Left ventricle myocardium inferior (tissue), 1 donor: Measurements from ENCODE around the gene HDGFL1. TPM values are rescaled to one million over a fixed set of nuclear protein-coding genes. Genes with fewer than 3 reads are reported as not detected.

Experiments
- DNase-seq: peaks from one replicate; pipeline ENCODE4 v3.0.0-alpha.2; 2020
- H3K27ac ChIP-seq: fragments of 200-600 bp; replicated peaks from 2 replicates; pipeline ENCODE4 v1.8.0; 2021
- H3K27me3 ChIP-seq: fragments of 200-600 bp; 2 replicates; pipeline ENCODE4 v1.8.0; 2021; ENCODE audit warnings: low read depth
- H3K36me3 ChIP-seq: fragments of 200-600 bp; 2 replicates; pipeline ENCODE4 v1.8.0; 2021
- H3K4me1 ChIP-seq: fragments of 200-600 bp; 2 replicates; pipeline ENCODE4 v1.8.0; 2021
- H3K4me3 ChIP-seq: fragments of 200-600 bp; 2 replicates; pipeline ENCODE4 v1.8.0; 2021; ENCODE audit warnings: mild to moderate bottlenecking, moderate library complexity
- H3K9me3 ChIP-seq: fragments of 200-600 bp; replicated peaks from 2 replicates; pipeline ENCODE4 v1.8.0; 2021
- intact Hi-C: fragments of 100-400 bp; cut with micrococcal nuclease; formaldehyde crosslinking; loops from one replicate; pipeline ENCODE4 v1.11.0; 2022
- long read RNA-seq: library from polyadenylated mRNA; unstranded; transcript quantifications from one replicate; pipeline ENCODE4 v2.0.0, GENCODE V29; 2021
- total RNA-seq: library from RNA; stranded (reverse); fragmentation: NEBNext Ultra II Directional; extraction: Animal tissue kit (Norgen Biotek cat#: 25700); gene quantifications from one replicate; pipeline ENCODE4 v1.2.1, GENCODE V29; 2021
- TF ChIP-seq, protein P1 (sequence below): fragments of 200-600 bp; IDR thresholded peaks from 2 replicates; pipeline ENCODE4 v1.8.0; 2021; ENCODE audit warnings: antibody characterized with exemption, mild to moderate bottlenecking, borderline replicate concordance
- donor health status: DM: no; HTN: yes; CAD: no; lungs with severe emphysema.

HDGFL1 gene
- not detected for total RNA-seq
- long read RNA-seq = 0 reads

DNA sequence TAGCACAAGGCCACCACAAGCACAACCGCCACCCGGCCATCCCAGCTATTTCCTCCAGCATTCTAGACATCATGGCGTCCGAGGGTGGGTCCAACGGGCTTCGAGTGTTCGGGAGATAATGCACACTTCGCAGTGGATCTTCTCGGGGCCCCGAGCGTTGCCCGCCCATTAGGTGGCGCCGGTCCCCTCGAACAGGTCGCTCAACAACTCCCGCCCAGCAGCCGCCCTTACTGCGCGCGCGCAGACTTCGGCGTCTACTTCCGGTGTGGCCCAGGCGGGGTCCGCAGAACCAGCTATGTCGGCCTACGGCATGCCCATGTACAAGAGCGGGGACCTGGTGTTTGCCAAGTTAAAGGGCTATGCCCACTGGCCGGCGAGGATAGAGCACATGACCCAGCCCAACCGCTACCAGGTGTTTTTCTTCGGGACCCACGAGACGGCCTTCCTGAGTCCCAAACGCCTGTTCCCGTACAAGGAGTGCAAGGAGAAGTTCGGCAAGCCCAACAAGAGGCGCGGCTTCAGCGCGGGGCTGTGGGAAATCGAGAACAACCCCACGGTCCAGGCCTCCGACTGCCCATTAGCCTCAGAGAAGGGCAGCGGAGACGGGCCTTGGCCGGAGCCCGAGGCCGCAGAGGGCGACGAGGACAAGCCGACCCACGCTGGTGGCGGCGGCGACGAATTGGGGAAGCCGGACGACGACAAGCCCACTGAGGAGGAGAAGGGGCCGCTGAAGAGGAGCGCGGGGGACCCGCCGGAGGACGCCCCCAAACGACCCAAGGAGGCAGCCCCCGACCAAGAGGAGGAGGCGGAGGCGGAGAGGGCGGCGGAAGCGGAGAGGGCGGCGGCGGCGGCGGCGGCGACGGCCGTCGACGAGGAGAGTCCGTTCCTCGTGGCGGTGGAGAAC, at the start of gene HDGFL1:
Gene HDGFL1, plus strand, starts transcription at position 286 of the 904 bp plus-strand sequence. Its CDS starts 10 bp downstream, at position 296.
- no peak within 1 kb of the TSS for H3K4me3 ChIP-seq
- H3K9me3 ChIP-seq = no peaks in the 10 kb centered on the region
- TF ChIP-seq, protein P1, sequence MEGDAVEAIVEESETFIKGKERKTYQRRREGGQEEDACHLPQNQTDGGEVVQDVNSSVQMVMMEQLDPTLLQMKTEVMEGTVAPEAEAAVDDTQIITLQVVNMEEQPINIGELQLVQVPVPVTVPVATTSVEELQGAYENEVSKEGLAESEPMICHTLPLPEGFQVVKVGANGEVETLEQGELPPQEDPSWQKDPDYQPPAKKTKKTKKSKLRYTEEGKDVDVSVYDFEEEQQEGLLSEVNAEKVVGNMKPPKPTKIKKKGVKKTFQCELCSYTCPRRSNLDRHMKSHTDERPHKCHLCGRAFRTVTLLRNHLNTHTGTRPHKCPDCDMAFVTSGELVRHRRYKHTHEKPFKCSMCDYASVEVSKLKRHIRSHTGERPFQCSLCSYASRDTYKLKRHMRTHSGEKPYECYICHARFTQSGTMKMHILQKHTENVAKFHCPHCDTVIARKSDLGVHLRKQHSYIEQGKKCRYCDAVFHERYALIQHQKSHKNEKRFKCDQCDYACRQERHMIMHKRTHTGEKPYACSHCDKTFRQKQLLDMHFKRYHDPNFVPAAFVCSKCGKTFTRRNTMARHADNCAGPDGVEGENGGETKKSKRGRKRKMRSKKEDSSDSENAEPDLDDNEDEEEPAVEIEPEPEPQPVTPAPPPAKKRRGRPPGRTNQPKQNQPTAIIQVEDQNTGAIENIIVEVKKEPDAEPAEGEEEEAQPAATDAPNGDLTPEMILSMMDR = no peak
- no peaks in the 10 kb centered on the region for H3K4me1 ChIP-seq
- H3K27me3 ChIP-seq = no peaks in the 10 kb centered on the region
- H3K36me3 ChIP-seq = no peaks in the 10 kb centered on the region
- H3K27ac ChIP-seq = no peak within 1 kb of the TSS
- intact Hi-C loops = no loop called here
- DNase-seq = no peak

DNA sequence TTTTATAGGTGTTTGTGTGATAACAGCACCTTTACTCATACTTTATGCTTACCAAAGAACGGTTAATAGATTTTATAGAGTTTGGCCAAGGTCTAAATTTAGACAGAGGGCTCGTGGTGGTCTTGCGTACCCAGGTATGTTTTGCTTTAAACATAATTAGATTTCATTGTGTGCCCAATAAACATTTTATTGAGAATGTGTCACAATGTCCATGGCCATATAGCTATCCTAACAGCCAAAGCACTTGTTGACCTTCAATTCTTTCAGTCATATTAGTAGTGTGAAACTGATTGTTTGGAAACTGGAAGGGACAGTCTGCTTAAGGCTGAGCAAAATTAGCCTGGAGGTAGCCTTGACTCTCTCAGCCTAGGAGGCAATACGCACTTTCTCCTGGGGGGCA, 48.3 kb upstream of the HDGFL1 start:
- Histone ChIP-seq H3K36me3 (no peaks in the 10 kb centered on the region), H3K27me3 (no peaks in the 10 kb centered on the region), H3K4me3 (no peak overlapping the region), H3K9me3 (no peaks in the 10 kb centered on the region), H3K27ac (no peak overlapping the region), H3K4me1 (no peaks in the 10 kb centered on the region)
- intact Hi-C loops = no loop called here
- TF ChIP-seq, protein P1 = no peak
- DNase-seq = no peak

DNA sequence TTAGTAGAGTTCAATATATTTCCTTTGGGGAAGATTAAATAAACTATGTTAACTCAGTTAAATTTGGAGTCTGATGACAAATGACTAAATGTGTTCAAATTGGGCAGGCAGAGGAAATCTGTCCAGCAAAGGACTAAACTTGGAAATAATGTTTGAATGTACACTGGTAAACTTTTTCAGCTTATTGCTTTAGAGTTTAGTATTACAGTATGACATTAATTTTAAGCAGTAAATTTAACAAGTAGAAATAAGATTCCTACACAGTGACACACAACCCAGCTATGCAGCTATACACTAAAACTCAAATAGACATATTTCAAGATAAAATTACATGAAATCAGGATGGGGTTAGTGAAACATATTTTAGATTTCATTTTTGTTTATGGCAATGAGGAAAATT, 42.6 kb upstream of the HDGFL1 start:
- Histone ChIP-seq H3K4me3 (no peak overlapping the region), H3K27ac (no peak overlapping the region), H3K4me1 (no peaks in the 10 kb centered on the region), H3K36me3 (no peaks in the 10 kb centered on the region), H3K27me3 (no peaks in the 10 kb centered on the region), H3K9me3 (no peaks in the 10 kb centered on the region)
- TF ChIP-seq, protein P1 = no peak
- intact Hi-C loops = no loop called here
- DNase-seq = no peak

DNA sequence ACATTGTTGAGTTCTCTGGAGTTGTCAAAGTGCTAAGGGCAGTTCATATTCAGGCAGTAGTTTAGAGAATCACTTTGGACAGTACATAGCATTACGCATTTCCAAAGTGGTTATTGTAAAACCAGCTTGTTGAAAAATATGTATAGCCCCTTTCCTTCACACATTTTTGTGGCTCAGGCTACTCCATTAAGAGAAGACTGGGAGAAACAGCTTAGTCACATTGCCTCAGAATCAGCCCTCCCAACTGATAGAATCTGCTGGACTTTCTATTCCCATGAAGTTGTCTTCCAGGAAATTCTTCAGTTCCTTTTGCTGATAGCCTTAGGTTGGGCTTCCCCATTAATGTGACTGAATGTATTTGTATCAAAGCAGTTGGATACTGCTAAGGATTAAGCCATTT, 39.5 kb upstream of the HDGFL1 start:
- Histone ChIP-seq H3K27me3 (no peaks in the 10 kb centered on the region), H3K4me1 (no peaks in the 10 kb centered on the region), H3K9me3 (no peaks in the 10 kb centered on the region), H3K36me3 (no peaks in the 10 kb centered on the region), H3K27ac (no peak overlapping the region), H3K4me3 (no peak overlapping the region)
- TF ChIP-seq, protein P1 = no peak
- DNase-seq = no peak
- intact Hi-C loops = no loop called here

DNA sequence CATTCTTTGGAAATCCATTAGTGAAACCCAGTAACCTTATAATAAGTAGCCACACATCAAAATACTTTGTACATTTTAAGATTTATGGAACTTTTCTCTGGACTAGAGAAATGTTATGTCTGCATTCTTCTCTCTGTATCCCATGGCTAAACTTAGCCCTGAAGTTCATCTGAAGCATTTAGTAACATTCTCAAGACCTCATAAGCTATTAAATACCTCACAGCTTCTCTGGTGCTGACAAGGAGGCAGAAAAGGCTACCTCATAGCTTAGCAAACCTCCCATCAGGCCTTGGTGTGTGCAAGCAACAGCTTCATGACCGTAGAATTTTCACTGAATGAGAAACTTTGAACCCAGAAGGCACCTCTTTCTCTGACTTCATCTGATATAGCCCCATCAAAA, 38.9 kb upstream of the HDGFL1 start:
- TF ChIP-seq, protein P1 = no peak
- H3K36me3 ChIP-seq = no peaks in the 10 kb centered on the region
- H3K27me3 ChIP-seq = no peaks in the 10 kb centered on the region
- intact Hi-C loops = no loop called here
- H3K9me3 ChIP-seq = no peaks in the 10 kb centered on the region
- H3K27ac ChIP-seq = no peak overlapping the region
- no peak for DNase-seq
- no peaks in the 10 kb centered on the region for H3K4me1 ChIP-seq
- no peak overlapping the region for H3K4me3 ChIP-seq
